Colonic mucosa (tissue), 4 donors: ENCODE measurements around the gene WNT1. TPM values are rescaled to one million over a fixed set of nuclear protein-coding genes. Genes with fewer than 3 reads are reported as not detected.

Experiments used
- DNase-seq: peaks from one replicate; pipeline ENCODE4 v3.0.0-alpha.2; 2020
- H3K27ac ChIP-seq: fragments of 200-600 bp; one replicate; pipeline ENCODE4 v1.8.0; 2021
- H3K27me3 ChIP-seq: fragments of 200-600 bp; one replicate; pipeline ENCODE4 v1.8.0; 2021
- H3K36me3 ChIP-seq: fragments of 200-600 bp; one replicate; pipeline ENCODE4 v1.8.0; 2021
- H3K4me1 ChIP-seq: fragments of 200-600 bp; one replicate; pipeline ENCODE4 v1.8.0; 2021; ENCODE audit warnings: mild to moderate bottlenecking
- H3K4me3 ChIP-seq: fragments of 200-600 bp; one replicate; pipeline ENCODE4 v1.8.0; 2021
- H3K9ac ChIP-seq, 2 donors: one replicate each; pipeline ENCODE4 v1.7.0; 2013; ENCODE audit warnings: control low read depth in 2 of 2, low read depth in 2 of 2, low read length in 2 of 2
- H3K9me3 ChIP-seq: fragments of 200-600 bp; one replicate; pipeline ENCODE4 v1.8.0; 2021
- CTCF ChIP-seq: fragments of 200-600 bp; IDR thresholded peaks from one replicate; pipeline ENCODE4 v1.8.0; 2022; ENCODE audit warnings: antibody characterized with exemption, mild to moderate bottlenecking
- intact Hi-C: fragments of 100-400 bp; cut with DNase I; formaldehyde crosslinking; loops from one replicate; pipeline ENCODE4 v1.14.1; 2022
- total RNA-seq, 2 donors: library from RNA; stranded (reverse); fragmentation: NEBNext Ultra II Directional in 1 of 2; extraction: Animal tissue kit (Norgen Biotek cat#: 25700) in 1 of 2; gene quantifications; one replicate each; pipeline ENCODE4 v1.2.1, GENCODE V29; 2021
- donor health status: healthy.
- donor health status: DM: no; HTN: no; CAD: no.
- donor health status: DM: no; HTN: no; CAD: no.

WNT1 gene
- total RNA-seq, 2 donors from 2014 or later = not detected

DNA sequence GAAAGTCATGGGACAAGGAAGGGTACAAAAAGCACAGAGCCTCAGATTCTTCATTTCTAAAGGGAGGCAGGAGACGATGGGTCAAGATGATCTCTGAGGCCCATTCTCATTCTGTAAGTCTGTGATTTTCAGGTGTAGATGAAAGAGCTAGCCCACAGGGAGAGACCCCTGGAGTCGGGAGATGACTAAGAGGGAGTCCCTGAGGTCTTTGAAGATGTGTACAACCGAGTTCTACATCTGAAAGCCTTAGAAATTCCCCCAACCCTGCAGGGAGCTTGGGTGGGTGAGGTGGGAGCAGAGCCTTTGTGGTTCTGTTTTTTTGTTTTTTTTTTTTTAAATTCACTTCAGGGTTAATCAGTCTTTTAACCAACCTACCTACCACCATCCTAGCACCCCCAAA lies 9.7 kb upstream of the WNT1 start:
- Histone ChIP-seq H3K27ac (no peak overlapping the region), H3K4me1 (peaks cover 20% of the 10 kb centered on the region), H3K9me3 (no peaks in the 10 kb centered on the region), H3K36me3 (no peaks in the 10 kb centered on the region), H3K4me3 (no peak overlapping the region), H3K9ac (no peak overlapping the region), H3K27me3 (peaks cover 37% of the 10 kb centered on the region)
- DNase-seq = no peak
- TF ChIP-seq CTCF = no peak
- intact Hi-C loops = no loop called here

DNA sequence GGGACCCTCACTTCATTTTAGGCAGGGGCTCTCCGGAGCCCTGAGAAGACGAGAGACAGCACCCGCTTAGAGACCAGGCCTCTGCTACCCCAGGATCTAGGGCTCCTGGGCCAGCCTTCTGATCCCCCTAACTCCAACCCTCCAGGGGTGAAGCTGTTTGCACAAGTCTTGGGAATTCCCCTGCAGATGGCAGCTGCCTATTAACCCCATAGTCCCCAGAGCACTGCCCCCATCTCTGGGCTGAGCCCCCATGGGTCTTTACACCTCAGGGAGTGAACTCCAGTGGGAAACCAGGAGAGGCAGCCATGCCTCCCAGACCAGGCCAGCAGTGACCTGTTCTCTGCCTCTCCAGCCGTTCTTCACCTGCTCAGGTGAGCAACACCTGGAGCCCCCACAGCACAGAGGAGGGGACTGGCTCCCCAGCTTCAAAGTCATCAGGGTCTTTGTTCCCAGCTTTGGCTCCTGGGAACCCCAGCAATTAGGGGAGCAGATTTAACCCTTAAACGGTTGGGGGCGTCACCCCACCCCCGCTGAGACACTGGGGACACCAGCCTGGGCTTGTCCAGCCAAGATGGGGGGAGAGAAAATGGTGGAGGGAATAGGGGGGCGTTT lies 8.9 kb upstream of the WNT1 start:
- Histone ChIP-seq H3K27ac (no peak overlapping the region), H3K4me1 (peaks cover 20% of the 10 kb centered on the region), H3K9me3 (no peaks in the 10 kb centered on the region), H3K9ac (no peak overlapping the region), H3K27me3 (peaks cover 45% of the 10 kb centered on the region), H3K36me3 (no peaks in the 10 kb centered on the region), H3K4me3 (no peak overlapping the region)
- TF ChIP-seq CTCF = no peak
- intact Hi-C loops = no loop called here
- DNase-seq = no peak

- Histone ChIP-seq H3K36me3 (no peaks in the 10 kb centered on the region), H3K27me3 (peaks cover 48% of the 10 kb centered on the region), H3K4me3 (peak overlapping the region; percentile 11), H3K9me3 (no peaks in the 10 kb centered on the region), H3K27ac (no peak overlapping the region), H3K9ac (no peak overlapping the region), H3K4me1 (peaks cover 20% of the 10 kb centered on the region)
- no peak for TF ChIP-seq CTCF
- DNase-seq = no peak
- intact Hi-C loops = no loop called here
Measured at GRCh38 chr12:48969833-48970701, 8.1 kb upstream of the WNT1 start.

DNA sequence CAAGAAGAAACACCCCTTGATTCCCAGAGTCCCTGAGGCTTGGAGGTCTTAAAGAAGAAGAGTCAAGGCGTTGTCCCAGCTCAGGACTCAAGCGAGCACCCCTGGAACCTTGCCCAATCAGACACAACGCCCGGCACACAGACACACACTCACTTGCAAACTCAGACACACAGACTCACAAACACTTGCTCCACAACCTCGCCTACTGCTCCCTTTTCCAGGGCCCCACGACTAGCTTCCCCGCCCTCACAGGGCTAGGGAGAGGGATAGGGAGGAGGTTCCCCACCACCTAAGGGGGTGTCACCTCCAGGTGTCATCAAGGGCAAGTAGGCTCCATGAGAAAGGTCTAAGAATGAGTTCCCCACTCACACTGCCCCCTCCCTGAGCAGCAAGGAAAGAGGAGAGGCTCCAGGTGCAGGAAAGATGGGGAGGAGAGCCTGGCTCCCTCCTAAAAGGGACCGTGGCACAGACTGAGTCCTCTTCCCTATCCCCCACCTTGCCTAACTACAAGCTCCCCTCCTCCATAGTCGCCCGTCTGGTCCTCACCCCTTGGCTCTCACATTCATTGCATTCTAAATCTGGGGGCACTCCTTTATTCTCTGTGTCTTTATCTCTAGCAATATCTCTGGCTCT lies 7.3 kb upstream of the WNT1 start:
- no peak for DNase-seq
- Histone ChIP-seq H3K27me3 (peaks cover 48% of the 10 kb centered on the region), H3K4me3 (no peak overlapping the region), H3K36me3 (no peaks in the 10 kb centered on the region), H3K4me1 (peaks cover 20% of the 10 kb centered on the region), H3K9ac (no peak overlapping the region), H3K27ac (no peak overlapping the region), H3K9me3 (no peaks in the 10 kb centered on the region)
- intact Hi-C loops = no loop called here
- no peak for TF ChIP-seq CTCF

GRCh38 chr12:48972213-48972951 lies 5.7 kb upstream of the WNT1 start:
- no peaks in the 10 kb centered on the region for H3K36me3 ChIP-seq
- no peak overlapping the region for H3K27ac ChIP-seq
- no peak for DNase-seq
- H3K4me3 ChIP-seq = no peak overlapping the region
- H3K9ac ChIP-seq = no peak overlapping the region
- intact Hi-C loops = no loop called here
- no peak for TF ChIP-seq CTCF
- no peaks in the 10 kb centered on the region for H3K9me3 ChIP-seq
- H3K4me1 ChIP-seq = peaks cover 20% of the 10 kb centered on the region
- peaks cover 53% of the 10 kb centered on the region for H3K27me3 ChIP-seq
